ENCODE data around the gene CACNA1B.

Gene CACNA1B

DNA sequence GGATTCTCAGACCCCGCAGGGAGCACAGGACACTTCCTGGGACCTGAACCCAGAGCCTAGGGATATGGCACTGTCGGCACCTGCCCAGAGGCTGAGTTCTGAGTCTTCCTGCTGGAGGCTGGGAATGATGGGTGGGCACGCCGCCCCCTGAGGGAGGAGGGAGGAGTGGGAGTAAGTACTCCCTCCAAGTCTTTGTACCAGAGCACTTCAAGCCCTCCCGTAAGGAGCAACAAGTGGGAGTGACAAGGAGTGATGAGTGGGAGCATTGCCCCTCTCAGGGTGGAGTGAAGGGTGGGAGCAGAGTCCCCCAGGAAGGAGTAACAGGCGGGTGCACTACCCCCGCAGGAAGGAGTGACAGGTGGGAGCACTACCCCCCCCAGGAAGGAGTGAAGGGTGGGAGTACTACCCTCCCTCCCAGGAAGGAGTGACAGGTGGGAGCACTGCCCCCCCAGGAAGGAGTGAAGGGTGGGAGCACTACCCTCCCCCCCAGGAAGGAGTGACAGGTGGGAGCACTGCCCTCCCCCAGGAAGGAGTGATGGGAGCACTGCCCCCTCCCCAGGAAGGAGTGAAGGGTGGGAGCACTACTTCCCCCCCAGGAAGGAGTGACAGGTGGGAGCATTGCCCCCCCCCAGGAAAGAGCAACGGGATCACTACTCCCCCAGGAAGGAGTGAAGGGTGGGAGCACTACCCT is 100.1 kb downstream of the CACNA1B start:
- H3K4me3 ChIP-seq (ENCODE audit: low read depth, low read length), result no peak overlapping the region
- TF ChIP-seq, protein P1, sequence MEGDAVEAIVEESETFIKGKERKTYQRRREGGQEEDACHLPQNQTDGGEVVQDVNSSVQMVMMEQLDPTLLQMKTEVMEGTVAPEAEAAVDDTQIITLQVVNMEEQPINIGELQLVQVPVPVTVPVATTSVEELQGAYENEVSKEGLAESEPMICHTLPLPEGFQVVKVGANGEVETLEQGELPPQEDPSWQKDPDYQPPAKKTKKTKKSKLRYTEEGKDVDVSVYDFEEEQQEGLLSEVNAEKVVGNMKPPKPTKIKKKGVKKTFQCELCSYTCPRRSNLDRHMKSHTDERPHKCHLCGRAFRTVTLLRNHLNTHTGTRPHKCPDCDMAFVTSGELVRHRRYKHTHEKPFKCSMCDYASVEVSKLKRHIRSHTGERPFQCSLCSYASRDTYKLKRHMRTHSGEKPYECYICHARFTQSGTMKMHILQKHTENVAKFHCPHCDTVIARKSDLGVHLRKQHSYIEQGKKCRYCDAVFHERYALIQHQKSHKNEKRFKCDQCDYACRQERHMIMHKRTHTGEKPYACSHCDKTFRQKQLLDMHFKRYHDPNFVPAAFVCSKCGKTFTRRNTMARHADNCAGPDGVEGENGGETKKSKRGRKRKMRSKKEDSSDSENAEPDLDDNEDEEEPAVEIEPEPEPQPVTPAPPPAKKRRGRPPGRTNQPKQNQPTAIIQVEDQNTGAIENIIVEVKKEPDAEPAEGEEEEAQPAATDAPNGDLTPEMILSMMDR (IDR thresholded peaks at IDR 0.05; ENCODE audit: low read depth, low read length, missing control alignments), result no peak
- no peak for DNase-seq (ENCODE audit: low read depth)

DNA sequence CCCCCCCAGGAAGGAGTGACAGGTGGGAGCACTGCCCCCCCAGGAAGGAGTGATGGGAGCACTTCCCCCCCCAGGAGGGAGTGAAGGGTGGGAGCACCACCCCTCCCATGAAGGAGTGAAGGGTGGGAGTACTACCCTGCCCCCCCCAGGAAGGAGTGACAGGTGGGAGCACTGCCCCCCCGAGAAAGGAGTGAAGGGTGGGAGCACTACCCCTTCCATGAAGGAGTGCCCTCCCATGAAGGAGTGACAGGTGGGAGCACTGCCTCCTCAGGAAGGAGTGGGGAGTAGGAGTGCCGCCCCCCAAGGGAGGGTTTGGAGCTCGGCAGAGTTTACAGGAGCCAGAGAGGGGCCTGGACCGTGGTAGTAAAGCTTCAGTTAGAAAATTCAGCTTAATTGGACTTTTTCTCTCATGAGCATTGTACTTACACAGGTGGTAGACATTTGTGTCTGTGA is 100.7 kb downstream of the CACNA1B start:
- DNase-seq (ENCODE audit: low read depth), result no peak
- no peak overlapping the region for H3K4me3 ChIP-seq (ENCODE audit: low read depth, low read length)
- TF ChIP-seq, protein P1 (IDR thresholded peaks at IDR 0.05; ENCODE audit: low read depth, low read length, missing control alignments), result no peak

DNA sequence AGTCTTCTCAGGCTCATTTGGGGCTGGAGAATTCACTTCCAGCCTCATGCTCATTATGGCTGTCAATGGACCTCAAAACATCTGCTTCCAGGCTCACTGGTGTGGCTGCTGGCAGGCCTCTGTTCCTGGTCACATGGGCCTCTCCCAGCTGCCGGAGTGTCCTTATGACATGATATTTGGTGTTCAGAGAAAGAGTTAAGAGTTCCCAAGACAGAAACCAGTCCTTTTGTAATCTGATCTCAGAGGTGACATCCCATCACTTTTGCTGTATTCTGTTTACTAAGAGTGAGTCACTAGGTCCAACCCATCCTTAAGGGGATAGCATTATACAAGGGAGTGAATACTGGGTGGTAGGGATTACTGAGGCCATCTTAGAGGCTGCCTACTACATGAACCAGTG is 104.6 kb downstream of the CACNA1B start:
- H3K4me3 ChIP-seq (ENCODE audit: low read depth, low read length), result no peak overlapping the region
- DNase-seq (ENCODE audit: low read depth), result no peak
- TF ChIP-seq, protein P1 (IDR thresholded peaks at IDR 0.05; ENCODE audit: low read depth, low read length, missing control alignments), result no peak

DNA sequence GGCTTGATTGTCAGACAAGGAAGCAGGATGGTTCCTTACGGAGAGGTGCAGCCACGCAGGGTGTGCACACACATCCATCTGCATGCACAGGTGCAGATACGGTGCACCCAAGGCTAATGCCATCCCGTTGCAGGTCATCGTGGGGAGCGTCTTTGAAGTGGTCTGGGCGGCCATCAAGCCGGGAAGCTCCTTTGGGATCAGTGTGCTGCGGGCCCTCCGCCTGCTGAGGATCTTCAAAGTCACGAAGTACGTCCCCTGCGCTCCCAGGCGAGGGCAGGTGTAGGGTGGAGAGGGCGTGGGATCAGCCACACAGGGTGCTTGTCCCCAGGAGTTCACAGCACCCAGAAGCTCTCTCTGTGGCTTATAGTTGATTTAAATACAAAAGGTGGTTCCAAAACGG is 106.4 kb downstream of the CACNA1B start:
- no peak for DNase-seq (ENCODE audit: low read depth)
- H3K4me3 ChIP-seq (ENCODE audit: low read depth, low read length), result no peak overlapping the region
- TF ChIP-seq, protein P1 (IDR thresholded peaks at IDR 0.05; ENCODE audit: low read depth, low read length, missing control alignments), result no peak

DNA sequence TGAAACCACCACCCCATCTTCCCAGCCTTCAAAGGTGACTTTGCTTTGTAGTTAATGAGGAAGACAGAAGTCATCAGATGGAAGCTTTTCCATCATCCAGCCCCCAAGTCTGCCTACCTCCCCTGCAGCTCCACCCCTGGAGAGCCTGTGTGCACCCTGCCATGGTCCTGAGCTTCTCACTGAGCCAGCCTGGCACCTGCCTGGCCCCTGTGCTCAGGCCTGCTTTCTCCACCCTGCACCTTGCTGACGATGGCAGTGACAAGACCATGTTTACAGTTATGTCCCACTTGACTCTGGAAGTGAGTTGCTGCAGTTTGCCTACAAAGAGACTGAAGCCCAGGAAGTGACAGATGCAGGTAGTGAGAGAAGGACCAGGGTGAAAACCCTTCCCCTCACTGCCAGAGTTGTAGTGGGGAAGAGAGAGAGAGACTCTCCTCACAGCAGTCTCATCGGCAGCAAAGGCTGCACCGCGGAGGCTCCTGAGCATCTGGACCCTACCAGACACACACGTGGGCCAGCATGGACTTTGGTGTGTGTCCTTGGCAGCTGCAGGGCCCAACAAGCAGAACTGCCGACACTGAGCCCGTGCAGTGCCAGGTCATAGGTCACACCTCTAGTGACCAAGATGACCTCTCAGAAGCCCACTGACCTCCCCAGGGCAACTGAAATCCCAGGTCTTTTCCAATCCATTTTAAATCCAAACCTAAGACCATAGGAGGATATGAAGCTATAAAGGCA is 107.1 kb downstream of the CACNA1B start:
- no peak overlapping the region for H3K4me3 ChIP-seq (ENCODE audit: low read depth, low read length)
- no peak for DNase-seq (ENCODE audit: low read depth)
- TF ChIP-seq, protein P1 (IDR thresholded peaks at IDR 0.05; ENCODE audit: low read depth, low read length, missing control alignments), result no peak

DNA sequence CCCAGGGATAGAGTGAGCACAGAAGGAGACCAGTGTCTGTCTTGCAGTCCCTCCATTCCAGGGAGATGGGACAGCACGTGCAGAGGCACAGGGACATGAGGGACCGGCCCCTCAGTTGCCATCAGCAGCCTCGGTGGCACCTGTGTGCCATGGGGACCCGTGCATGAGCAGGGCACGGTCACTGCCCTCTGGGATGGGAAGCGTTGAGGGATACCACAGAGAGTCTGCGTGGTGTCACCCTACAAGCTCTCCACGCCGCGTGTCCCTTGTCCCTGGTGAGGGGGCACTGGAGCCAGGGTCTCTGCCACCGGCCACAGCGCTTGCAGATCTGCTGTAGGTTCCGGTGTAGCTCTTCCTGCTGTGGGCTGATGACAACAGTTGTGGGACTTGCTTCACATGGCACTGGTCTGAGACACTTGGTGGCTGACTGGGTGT is 108.1 kb downstream of the CACNA1B start:
- DNase-seq (ENCODE audit: low read depth), result no peak

More for the DNA sequence above, 108.1 kb downstream of the CACNA1B start:
- TF ChIP-seq, protein P1 (IDR thresholded peaks at IDR 0.05; ENCODE audit: low read depth, low read length, missing control alignments), result no peak
- H3K4me3 ChIP-seq (ENCODE audit: low read depth, low read length), result no peak overlapping the region

Measured in GM12864 (cell line).